H1 (cell line): Measurements from ENCODE around the gene CDH26. TPM values are rescaled to one million over a fixed set of nuclear protein-coding genes. Genes with fewer than 3 reads are reported as not detected.

ENCODE experiments used
- BCL11A ChIP-seq, 2 experiments: IDR thresholded peaks; one replicate each; pipeline ENCODE4 v1.6.1; 2011; ENCODE audit warnings: low read depth in 2 of 2, low read length in 2 of 2, mild to moderate bottlenecking in 2 of 2
- CREB1 ChIP-seq: IDR thresholded peaks from 2 replicates; pipeline ENCODE4 v1.6.1; 2012; ENCODE audit warnings: inconsistent platforms
- SIRT6 ChIP-seq: IDR thresholded peaks from one replicate; pipeline ENCODE4 v1.7.1; 2012; ENCODE audit warnings: low read length, inconsistent platforms
- SP1 ChIP-seq: IDR thresholded peaks from 2 replicates; pipeline ENCODE4 v1.6.1; 2011; ENCODE audit warnings: low read depth, low read length
- SP2 ChIP-seq: IDR thresholded peaks from 2 replicates; pipeline ENCODE4 v1.6.1; 2012; ENCODE audit warnings: mild to moderate bottlenecking, low read length, inconsistent platforms
- TBP ChIP-seq: IDR thresholded peaks from 2 replicates; pipeline ENCODE4 v1.6.1; 2011; ENCODE audit warnings: low read depth, low read length, improper control_type of control experiment
- polyA plus RNA-seq, 7 experiments: library from polyadenylated mRNA; depleted of rRNA in 3 of 7; stranded (reverse) in 5 of 7; unstranded in 2 of 7; fragments of >200 nt in 5 of 7; fragments of 200-250 nt in 2 of 7; gene quantifications; 1 replicate in 5 of 7; 2 replicates in 1 of 7; 4 replicates in 1 of 7; pipeline versions ENCODE4 v1.2.1 to v1.2.3, GENCODE V29; 2011 to 2013; ENCODE audit warnings: missing spikeins in 2 of 7, mixed read lengths in 2 of 7
- total RNA-seq: library from RNA; stranded (reverse); fragmentation: NEBNext Ultra II Directional; extraction: Animal tissue kit (Norgen Biotek cat#: 25700); gene quantifications from 2 replicates; pipeline ENCODE4 v1.2.1, GENCODE V29; 2021
- TF ChIP-seq, protein P1 (sequence below): fragments of 300-600 bp; sonication (generic); IDR thresholded peaks from 2 replicates; pipeline ENCODE4 v1.7.1; 2012; ENCODE audit warnings: low read length, moderate library complexity, mild to moderate bottlenecking, inconsistent platforms; ENCODE audit not compliant: insufficient replicate concordance
- TF ChIP-seq, protein P2 (sequence below), 3 experiments: IDR thresholded peaks; 1 replicate in 2 of 3; 2 replicates in 1 of 3; pipeline versions ENCODE4 v1.5.1 to v1.6.1; 2011; ENCODE audit warnings: low read length in 3 of 3, mild to moderate bottlenecking in 3 of 3, inconsistent platforms in 2 of 3, low read depth in 1 of 3, moderate library complexity in 1 of 3; ENCODE audit not compliant: insufficient read depth in 1 of 3; ENCODE audit errors: control extremely low read depth in 1 of 3

Gene CDH26
- total and polyA plus RNA-seq, 2 of the 8 experiments (the other 6 are each of a cell fraction or from before 2014, with no cell fraction given), result 1.5 to 1.7 TPM

GRCh38 chr20:59938696-59939051, 19.5 kb upstream of the CDH26 start (continued):
- TF ChIP-seq, protein P1, sequence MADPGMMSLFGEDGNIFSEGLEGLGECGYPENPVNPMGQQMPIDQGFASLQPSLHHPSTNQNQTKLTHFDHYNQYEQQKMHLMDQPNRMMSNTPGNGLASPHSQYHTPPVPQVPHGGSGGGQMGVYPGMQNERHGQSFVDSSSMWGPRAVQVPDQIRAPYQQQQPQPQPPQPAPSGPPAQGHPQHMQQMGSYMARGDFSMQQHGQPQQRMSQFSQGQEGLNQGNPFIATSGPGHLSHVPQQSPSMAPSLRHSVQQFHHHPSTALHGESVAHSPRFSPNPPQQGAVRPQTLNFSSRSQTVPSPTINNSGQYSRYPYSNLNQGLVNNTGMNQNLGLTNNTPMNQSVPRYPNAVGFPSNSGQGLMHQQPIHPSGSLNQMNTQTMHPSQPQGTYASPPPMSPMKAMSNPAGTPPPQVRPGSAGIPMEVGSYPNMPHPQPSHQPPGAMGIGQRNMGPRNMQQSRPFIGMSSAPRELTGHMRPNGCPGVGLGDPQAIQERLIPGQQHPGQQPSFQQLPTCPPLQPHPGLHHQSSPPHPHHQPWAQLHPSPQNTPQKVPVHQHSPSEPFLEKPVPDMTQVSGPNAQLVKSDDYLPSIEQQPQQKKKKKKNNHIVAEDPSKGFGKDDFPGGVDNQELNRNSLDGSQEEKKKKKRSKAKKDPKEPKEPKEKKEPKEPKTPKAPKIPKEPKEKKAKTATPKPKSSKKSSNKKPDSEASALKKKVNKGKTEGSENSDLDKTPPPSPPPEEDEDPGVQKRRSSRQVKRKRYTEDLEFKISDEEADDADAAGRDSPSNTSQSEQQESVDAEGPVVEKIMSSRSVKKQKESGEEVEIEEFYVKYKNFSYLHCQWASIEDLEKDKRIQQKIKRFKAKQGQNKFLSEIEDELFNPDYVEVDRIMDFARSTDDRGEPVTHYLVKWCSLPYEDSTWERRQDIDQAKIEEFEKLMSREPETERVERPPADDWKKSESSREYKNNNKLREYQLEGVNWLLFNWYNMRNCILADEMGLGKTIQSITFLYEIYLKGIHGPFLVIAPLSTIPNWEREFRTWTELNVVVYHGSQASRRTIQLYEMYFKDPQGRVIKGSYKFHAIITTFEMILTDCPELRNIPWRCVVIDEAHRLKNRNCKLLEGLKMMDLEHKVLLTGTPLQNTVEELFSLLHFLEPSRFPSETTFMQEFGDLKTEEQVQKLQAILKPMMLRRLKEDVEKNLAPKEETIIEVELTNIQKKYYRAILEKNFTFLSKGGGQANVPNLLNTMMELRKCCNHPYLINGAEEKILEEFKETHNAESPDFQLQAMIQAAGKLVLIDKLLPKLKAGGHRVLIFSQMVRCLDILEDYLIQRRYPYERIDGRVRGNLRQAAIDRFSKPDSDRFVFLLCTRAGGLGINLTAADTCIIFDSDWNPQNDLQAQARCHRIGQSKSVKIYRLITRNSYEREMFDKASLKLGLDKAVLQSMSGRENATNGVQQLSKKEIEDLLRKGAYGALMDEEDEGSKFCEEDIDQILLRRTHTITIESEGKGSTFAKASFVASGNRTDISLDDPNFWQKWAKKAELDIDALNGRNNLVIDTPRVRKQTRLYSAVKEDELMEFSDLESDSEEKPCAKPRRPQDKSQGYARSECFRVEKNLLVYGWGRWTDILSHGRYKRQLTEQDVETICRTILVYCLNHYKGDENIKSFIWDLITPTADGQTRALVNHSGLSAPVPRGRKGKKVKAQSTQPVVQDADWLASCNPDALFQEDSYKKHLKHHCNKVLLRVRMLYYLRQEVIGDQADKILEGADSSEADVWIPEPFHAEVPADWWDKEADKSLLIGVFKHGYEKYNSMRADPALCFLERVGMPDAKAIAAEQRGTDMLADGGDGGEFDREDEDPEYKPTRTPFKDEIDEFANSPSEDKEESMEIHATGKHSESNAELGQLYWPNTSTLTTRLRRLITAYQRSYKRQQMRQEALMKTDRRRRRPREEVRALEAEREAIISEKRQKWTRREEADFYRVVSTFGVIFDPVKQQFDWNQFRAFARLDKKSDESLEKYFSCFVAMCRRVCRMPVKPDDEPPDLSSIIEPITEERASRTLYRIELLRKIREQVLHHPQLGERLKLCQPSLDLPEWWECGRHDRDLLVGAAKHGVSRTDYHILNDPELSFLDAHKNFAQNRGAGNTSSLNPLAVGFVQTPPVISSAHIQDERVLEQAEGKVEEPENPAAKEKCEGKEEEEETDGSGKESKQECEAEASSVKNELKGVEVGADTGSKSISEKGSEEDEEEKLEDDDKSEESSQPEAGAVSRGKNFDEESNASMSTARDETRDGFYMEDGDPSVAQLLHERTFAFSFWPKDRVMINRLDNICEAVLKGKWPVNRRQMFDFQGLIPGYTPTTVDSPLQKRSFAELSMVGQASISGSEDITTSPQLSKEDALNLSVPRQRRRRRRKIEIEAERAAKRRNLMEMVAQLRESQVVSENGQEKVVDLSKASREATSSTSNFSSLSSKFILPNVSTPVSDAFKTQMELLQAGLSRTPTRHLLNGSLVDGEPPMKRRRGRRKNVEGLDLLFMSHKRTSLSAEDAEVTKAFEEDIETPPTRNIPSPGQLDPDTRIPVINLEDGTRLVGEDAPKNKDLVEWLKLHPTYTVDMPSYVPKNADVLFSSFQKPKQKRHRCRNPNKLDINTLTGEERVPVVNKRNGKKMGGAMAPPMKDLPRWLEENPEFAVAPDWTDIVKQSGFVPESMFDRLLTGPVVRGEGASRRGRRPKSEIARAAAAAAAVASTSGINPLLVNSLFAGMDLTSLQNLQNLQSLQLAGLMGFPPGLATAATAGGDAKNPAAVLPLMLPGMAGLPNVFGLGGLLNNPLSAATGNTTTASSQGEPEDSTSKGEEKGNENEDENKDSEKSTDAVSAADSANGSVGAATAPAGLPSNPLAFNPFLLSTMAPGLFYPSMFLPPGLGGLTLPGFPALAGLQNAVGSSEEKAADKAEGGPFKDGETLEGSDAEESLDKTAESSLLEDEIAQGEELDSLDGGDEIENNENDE, result no peak
- TF ChIP-seq TBP, result no peak
- no peak for TF ChIP-seq BCL11A (IDR thresholded peaks at IDR 0.05; ENCODE audit: low read depth in 2 of 2, low read length in 2 of 2)
- no peak for TF ChIP-seq SP2
- TF ChIP-seq SP1, result no peak
- TF ChIP-seq, protein P2, sequence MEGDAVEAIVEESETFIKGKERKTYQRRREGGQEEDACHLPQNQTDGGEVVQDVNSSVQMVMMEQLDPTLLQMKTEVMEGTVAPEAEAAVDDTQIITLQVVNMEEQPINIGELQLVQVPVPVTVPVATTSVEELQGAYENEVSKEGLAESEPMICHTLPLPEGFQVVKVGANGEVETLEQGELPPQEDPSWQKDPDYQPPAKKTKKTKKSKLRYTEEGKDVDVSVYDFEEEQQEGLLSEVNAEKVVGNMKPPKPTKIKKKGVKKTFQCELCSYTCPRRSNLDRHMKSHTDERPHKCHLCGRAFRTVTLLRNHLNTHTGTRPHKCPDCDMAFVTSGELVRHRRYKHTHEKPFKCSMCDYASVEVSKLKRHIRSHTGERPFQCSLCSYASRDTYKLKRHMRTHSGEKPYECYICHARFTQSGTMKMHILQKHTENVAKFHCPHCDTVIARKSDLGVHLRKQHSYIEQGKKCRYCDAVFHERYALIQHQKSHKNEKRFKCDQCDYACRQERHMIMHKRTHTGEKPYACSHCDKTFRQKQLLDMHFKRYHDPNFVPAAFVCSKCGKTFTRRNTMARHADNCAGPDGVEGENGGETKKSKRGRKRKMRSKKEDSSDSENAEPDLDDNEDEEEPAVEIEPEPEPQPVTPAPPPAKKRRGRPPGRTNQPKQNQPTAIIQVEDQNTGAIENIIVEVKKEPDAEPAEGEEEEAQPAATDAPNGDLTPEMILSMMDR (IDR thresholded peaks at IDR 0.05; ENCODE audit: control extremely low read depth in 1 of 3, insufficient read depth in 1 of 3, low read depth in 1 of 3, low read length in 3 of 3), result no peak
- TF ChIP-seq SIRT6, result no peak
- TF ChIP-seq CREB1, result no peak
- TF ChIP-seq, all 59 proteins: peak for 0
